ENCODE data around the gene NDUFB8. TPM values are rescaled to one million over a fixed set of nuclear protein-coding genes. Genes with fewer than 3 reads are reported as not detected.

The NDUFB8 gene
- total RNA-seq, 2 donors from 2014 or later, result 356 to 364 TPM

DNA sequence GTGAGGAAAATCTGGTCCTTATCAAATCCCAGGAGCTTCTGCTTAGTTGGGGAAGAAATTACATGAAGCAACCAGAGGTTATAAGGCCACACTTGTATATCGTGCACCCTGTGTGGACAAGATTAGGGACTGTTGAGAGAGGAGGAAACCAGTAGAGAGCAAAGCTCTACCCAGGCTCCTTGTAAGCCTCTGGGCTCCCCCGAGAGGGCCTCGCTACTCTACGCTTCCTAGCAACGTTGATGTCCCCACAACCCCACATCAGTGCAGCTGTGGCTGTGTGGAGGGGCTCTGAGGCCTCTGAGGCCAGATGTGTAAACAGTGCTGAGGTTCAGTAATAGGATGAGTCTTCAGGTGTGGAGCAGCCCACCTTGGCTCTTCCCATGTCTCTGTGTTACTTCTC lies 22.1 kb upstream of the NDUFB8 start:
- intact Hi-C loops (cut with DNase I), result no loop called here
- ATAC-seq, result peak in 1 of 2 donors; percentile 8
- no peak for DNase-seq

DNA sequence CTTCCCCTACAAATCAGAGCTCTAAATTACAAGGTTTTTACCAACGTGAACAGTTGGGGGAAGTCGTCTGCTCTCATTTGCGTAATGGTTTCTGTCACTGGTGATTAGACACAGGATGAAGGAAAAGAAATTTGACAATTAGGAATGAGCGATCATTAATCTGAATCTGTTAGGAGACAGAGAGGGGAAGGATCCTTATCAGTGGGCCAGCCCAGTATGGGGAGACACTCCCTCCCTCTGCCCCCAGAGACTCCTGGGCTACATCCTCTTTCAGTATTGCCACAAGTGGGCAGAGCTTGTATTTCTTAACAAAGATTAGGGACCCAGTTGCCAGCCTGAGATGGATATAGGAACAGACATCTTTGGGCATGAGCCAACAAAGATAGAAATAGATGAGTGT lies 21.5 kb upstream of the NDUFB8 start:
- ATAC-seq, result no peak

DNA sequence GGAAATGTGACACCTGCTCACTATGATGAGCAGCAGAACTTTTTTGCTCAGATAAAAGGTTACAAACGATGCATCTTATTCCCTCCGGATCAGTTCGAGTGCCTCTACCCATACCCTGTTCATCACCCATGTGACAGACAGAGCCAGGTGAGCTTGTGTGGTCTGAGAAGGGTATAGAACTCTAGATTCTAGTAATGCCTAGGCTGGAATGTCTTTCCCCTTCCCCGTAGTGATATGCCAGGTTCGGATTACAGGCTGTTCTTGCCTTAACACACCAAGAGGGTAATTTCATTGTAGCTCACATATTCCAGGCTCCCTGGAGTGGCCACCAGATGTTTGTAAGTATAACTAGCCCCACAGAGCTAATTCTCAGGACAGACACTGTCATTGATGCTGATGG lies 15.3 kb upstream of the NDUFB8 start:
- ATAC-seq (no peak), DNase-seq (no peak)
- intact Hi-C loops (cut with DNase I), result no loop called here

More for the DNA sequence above, 21.5 kb upstream of the NDUFB8 start:
- no peak for DNase-seq
- intact Hi-C loops (cut with DNase I), result no loop called here

DNA sequence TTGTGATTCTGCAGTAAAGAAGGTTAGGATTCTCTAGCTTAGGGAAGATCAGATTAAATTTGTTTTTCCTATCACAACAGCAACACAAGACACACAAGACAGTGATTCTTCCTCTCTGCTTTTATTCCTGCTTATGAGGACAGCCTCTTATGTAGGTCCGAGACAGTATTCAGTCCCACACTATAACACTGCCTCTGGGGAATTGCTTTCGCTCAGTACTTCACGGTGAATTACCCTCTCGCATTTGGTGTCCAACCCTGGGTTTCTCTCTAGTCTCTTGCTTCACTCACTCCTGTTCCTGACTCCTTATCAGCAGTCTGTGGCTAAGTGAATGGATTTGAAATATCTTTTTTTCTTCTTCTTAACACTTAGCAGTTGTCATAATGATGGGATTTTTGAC lies 7.8 kb upstream of the NDUFB8 start:
- intact Hi-C loops (cut with DNase I), result no loop called here
- no peak for ATAC-seq
- DNase-seq, result no peak

DNA sequence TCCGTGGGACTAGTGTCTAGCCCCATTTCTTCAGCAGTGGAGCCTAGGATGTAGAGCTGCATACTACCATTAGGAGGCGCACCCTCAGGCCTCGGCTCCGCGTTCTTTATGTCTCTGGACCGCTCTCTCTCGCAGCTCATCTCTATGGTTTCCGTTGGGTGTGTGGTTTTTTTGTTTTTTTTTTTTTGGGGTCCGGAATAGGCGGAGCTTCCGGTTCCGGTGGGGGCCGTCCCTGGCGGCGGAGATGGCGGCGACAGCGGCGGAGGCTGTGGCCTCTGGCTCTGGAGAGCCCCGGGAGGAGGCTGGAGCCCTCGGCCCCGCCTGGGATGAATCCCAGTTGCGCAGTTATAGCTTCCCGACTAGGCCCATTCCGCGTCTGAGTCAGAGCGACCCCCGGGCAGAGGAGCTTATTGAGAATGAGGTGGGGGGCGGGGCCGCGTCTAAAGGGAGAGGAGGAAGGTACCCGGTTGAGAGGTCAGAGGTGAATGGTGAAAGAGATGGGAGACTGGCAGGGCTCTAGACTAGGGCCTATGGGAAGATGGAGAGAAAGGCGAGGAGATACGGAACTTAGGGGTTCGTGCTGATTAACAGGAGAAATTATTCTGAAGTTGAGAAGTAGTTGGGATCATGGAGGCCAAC lies 6.2 kb upstream of the NDUFB8 start, which contains the start of gene HIF1AN:
HIF1AN (plus strand) TSS at position 229 of the 639 bp plus-strand sequence; CDS start at position 245, 16 bp downstream.
- intact Hi-C loops (cut with DNase I), result no loop called here
- ATAC-seq, result peak; percentile 97 to 98
- peak; percentile 93 for DNase-seq

DNA sequence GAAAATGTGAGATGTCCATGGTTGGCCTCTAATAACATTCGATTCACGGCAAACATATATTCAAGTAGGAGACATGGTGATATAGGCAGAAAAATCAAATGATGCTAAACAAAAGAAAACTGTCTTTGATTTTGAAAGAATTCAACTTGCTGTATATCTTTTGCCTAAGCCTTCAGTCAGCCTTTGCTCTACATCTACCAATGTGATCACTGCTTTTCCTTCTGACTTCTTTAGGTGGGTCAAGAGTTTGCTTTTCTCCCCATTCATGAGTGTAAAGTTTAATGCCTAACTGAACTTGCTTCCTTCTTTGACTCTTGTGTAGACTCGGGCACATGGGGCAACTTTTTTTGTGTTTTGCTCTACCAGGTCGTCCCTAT lies 5.7 kb upstream of the NDUFB8 start:
- peak in 1 of 2 donors; percentile 3 for ATAC-seq
- DNase-seq, result no peak
- intact Hi-C loops (cut with DNase I), result no loop called here

DNA sequence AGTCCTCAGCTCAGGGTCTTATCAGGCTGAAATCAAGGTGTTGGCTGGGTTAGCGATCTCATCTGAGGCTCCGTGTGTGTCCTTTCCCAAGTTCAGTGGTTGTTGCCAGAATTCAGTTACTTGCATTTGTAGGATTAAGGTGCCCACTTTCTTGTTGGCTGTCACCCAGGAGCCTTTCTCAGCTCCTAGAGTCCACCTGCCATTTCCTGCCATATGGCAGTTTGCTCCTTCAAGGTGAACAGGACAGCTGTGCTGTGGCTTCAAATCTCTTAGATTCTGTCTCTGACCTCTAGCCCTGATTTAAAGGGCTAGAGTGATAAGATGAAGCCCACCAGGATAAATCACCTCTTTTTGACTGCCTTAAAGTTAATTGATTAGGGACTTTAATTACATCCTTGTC lies 5.1 kb upstream of the NDUFB8 start:
- ATAC-seq (no peak), DNase-seq (no peak)
- intact Hi-C loops (cut with DNase I), result no loop called here

DNA sequence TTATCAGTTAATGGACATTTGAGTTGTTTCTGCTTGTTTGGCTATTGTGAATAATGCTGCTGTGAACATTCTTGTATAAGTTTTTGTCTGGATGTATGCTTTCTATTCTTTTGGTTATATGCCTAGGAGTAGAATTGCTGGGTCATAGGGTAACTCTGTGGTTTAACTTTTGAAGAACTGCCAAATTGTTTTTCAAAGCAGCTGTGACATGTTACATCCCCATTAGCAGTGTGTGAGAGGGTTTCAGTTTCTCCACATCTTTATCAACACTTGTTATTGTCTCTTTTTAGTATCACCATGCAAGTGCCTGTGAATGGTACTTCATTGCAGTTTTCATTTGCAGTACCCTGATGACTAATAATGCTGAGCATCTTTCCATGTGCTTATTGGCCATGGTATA lies 2.1 kb upstream of the NDUFB8 start:
- ATAC-seq (no peak), DNase-seq (no peak)
- intact Hi-C loops (cut with DNase I), result no loop called here

DNA sequence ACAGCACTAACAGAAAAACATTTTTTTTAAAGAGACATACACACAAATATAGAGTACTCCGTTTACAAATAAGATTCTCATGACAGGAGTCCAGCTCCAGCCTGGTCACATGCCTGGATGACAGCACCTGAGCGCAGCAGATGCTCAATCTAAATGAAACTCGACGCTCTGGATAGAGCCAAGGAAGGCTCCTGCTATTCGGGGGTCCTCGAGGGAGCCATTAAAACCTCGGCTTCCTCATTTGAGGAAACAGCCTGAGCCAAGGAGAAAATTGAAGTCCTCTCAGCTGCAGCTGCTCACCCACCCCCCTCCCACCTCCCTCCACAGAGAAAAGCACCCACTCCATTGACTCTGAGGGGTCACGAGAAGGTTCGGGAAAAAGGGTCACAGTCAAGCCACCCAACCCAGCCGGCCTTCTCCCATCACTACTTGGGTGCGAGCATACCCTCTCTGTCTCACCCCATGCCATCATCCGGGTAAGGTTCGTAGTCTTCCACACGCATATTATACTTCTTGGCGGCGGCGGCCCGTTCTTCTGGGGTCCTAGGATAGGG lies 673 bp downstream of the NDUFB8 start:
- intact Hi-C loops (cut with DNase I), result no loop called here
- peak; percentile 27 for DNase-seq
- peak in 1 of 2 donors; percentile 7 for ATAC-seq

DNA sequence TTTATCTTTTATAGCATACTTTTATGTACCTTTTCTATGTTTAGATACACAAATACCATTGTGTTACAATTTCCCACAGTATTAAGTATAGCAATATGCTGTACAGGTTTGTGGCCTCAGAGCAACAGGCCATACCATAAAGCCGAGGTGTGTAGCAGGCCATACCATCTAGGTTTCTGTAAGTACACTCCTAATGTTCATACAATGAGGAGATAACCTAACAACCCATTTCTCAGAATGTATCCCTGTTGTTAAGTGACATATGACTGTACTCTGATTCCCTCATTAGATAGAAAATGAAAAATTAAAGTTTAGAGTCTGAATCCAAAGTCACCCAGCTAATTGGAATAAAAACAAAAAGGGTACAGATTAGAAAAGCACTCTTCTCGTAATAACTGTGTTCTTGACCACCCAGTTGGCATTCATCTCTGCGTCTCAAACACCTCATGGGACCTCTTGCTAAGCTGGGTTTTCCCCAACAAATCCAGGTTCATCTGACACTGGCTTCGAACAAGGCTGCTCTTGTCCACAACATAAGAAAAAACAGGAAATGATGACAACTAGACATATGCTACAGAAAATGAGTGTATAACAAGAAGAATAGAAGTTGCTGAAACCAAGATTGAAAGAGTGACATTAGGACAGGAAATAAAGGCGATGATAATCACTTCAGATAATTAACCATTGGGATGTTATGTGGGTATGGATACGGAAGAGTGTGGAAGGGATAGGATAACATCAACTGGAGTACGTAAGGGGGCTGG lies 1.4 kb downstream of the NDUFB8 start:
- no peak for DNase-seq
- intact Hi-C loops (cut with DNase I), result no loop called here
- ATAC-seq, result no peak

DNA sequence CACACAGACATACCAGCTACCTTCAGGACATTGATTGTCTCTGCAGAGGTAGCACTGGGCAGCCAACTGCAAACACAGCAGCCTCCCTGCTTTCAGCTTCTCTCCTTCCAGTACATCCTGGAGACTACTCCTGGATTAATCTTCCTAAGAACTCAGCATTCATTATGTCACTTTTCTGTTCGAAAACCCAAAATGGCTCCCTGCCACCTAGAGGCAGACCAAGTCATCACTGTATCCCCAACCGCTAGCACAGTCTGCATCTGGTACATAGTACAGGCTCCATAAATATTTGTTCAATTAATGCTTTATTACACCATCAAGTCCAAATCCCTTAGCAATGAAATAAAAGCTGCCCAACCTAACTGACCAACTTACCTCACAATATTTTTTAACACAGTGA lies 5.0 kb downstream of the NDUFB8 start:
- ATAC-seq (no peak), DNase-seq (no peak)
- intact Hi-C loops (cut with DNase I), result no loop called here

DNA sequence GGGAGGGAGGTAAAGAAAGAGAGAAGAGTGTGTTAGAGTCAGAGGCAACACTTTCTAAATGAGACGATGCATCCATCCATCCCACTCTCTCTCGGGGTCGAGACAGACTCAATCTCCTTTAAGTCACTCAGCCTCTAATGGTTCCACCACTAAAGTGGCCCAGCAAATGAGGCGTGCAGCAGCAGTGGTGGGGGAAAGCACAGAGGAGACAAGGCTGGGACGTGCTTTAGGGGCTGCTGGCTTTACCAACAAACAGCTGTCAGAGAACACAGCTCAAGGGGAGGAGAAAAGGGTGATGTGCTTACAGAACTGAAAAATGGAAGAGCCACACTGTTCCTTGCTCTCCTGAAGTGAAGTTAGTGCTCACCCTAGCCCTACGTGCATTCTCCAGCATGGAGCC lies 5.5 kb downstream of the NDUFB8 start:
- intact Hi-C loops (cut with DNase I), result no loop called here
- DNase-seq, result no peak
- no peak for ATAC-seq

DNA sequence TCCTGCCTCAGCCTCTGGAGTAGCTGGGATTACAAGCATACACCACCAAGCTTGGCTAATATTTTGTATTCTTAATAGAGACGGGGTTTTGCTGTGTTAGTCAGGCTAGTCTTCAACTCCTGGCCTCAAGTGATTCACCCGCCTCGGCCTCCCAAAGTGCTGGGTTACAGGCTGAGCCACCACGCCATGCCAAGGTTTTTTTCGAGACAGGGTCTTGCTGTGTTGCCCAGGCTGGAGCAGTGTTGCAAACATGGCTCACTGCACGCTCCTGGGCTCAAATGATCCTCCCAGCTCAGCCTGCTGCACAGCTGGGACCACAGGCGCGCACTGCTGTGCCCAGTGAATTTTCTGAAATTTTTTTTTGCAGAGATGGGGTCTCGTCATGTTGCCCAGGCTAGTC lies 6.7 kb downstream of the NDUFB8 start:
- intact Hi-C loops (cut with DNase I), result no loop called here
- ATAC-seq (no peak), DNase-seq (no peak)

DNA sequence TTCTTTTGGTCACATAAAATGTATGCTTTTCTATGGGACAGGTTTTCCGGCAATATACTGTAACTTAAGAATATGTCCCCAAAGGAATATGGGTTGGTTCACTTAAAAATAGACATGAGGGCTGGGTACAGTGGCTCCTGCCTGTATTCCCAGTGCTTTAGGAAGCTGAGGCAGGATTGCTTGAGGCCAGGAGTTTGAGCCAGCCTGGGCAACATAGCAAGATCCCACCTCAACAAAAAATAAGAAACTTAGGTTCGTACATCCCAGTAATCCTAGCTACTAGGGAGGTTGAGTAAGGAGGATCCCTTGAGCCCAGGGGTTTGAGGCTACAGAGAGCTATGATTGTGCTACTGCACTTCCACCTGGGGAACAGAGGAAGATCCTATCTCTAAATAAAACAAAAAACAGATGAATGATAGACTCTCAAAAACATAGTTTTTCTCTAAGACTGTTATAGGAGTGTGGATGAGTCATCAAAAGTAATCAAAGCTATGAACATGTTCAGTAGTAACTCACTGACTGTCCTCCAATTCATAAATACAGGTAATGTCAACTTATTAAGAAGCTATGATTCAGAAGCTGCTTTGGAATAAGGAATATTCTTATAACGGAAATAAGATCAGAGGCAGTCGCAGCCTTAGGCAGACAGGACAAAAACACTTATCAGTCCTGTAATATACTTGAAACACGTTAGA lies 7.4 kb downstream of the NDUFB8 start:
- ATAC-seq, result no peak
- intact Hi-C loops (cut with DNase I), result no loop called here

DNA sequence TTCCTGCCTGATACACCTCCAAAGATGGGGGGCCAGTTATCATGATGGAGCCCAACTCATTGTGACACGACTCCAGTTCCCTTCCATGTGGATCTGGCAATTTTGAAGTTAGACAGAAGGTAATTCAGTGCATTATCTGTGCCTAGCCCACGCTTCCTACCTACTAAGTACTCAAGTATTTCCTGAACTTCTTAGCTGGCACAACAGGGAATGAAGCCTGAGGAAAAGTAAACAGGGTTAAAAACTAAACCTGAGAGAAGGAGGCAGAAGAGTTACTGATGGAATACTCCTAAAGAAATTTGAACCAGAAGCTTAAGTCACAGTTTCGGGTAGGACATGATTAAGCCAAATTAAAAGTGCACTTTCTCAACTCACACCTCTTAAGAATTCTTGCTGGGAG lies 8.9 kb downstream of the NDUFB8 start:
- intact Hi-C loops (cut with DNase I), result no loop called here
- DNase-seq, result no peak
- no peak for ATAC-seq

More for the DNA sequence above, 7.4 kb downstream of the NDUFB8 start:
- no peak for DNase-seq

DNA sequence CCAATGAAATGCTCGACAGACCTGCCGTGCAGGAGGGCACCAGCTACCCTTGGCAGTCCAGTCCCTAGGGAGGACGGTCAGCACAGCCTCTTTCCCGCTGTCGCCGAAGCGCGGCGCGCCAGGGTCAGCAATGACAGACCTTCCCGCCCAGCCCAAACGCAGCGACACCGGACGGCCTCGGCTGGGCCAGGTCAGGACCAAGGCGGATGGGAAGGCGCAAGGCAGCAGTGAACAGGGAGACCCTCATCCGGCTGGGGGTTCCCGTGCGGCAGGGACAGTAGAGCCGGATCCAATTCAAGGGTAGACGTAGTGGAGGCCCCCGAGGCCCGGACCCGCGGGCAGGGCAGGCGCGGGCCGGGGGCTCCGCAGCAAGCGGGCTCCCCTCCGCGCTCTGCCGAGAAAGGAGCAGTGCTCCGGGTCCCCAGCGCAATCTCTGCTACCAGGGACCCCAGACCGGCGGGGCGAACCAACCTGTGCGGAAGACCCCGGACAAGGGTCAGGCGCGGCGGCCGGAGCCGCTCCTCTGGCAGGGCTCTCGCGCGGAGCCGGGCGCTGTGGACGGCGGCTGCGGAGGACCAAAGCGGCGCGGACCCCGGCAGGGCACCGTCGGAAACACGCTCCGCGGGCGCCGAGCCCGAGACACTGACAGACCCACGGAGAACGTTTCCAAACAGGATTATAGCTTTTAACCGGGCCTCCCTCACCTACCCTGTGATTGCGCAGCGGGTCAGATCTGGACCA lies 10.2 kb downstream of the NDUFB8 start, which contains the start of gene SEC31B:
SEC31B (minus strand) TSS at position 551 of the 741 bp plus-strand sequence. CDS start 2,909 bp downstream, outside the sequence.
- ATAC-seq (peak; percentile 83 to 86), DNase-seq (peak; percentile 48)
- intact Hi-C loops (cut with DNase I), result loop anchor here in 1 of 2 donors (5.0 kb wide), 1 partner anchor 182 kb away; no protein-coding TSS in a partner anchor

DNA sequence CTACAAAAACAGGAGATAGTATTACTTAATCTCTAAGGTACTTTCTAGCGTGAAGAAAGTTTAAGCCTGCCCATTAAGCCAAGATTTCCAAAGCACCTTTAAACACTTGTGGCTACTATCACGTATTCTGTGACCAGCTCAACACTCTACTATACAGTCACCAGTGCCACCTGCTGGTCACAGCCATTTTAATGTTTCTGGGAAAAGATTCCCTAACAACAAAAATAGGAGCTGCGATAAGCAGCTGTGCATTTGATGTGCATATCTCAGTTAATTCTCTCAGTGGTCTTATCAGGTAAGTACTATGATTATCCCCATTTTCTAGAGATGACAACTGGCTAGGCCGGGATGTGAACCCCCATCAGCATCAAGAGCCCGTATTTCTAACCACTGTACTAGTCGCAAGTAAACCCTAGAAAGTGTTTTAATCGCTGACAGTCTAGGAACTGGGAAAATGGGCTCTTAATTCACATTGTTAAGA lies 10.9 kb downstream of the NDUFB8 start:
- intact Hi-C loops (cut with DNase I), result loop anchor here in 1 of 2 donors (5.0 kb wide), 1 partner anchor 182 kb away; no protein-coding TSS in a partner anchor
- ATAC-seq (peak; percentile 61 to 73), DNase-seq (peak; percentile 69)

DNA sequence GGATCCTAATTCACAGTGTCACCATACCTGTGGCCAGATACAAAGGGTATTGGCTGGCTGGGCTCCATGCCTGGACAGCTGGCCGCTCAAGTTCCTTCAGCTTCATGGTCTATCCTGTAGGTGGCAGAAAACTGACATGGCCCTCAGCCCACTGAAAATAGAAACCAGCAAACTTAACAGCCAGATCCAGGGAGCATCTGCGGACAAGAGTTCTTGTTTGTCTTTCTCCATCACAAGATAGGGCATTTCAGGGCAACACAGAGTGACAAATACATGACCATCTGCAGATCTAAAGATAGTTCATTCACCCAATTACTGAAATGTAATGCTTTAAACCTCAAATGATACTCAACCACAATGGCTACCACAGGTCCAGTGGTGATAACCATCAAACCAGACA lies 12.8 kb downstream of the NDUFB8 start:
- ATAC-seq (no peak), DNase-seq (no peak)
- intact Hi-C loops (cut with DNase I), result loop anchor here in 1 of 2 donors (5.0 kb wide), 1 partner anchor 180 kb away; no protein-coding TSS in a partner anchor

DNA sequence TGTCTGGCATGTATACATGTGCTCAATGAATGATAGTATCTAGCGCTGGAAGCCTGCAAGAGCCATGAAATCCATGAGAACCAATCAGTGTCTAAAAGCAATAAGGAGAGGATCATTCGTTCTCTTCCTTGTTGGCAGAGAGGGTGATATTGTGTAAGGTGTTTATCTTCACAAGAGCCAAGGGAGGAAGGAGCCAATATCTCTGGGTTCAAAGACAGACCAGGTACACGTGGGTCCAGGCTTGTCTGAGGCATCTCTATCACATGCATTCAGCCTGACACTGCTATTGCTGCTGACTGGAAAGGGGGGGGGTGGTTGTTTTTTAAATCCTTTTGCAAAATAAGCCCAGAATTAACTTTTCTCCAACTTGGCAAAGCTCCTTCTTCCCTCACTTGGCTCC lies 14.1 kb downstream of the NDUFB8 start:
- no peak for ATAC-seq
- no peak for DNase-seq
- intact Hi-C loops (cut with DNase I), result loop anchor here in 1 of 2 donors (5.0 kb wide), 1 partner anchor 178 kb away; no protein-coding TSS in a partner anchor

Data from left cardiac atrium (tissue), 4 donors.